Measurements from ENCODE around the gene RPL7L1.

DNA sequence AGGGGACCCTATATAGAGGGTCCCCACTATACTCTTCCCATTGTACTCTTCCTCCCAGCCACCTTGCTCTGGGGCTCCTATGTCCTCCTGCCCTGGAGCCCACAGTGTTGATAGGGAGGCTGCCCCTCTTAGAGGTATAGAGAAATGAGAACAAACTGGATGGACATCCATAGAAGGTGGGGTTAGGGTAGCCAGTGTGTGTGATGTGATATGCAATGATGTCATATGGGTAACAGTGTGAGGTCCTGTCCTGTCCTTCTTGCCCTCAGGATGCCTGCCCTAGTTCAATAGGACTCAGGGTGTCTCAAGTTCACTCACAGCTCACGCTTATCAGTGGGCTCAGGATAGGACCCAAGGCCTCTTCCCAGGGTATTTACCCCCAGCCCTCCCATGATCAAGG is 36.9 kb downstream of the RPL7L1 start:
- TF ChIP-seq, protein P1, sequence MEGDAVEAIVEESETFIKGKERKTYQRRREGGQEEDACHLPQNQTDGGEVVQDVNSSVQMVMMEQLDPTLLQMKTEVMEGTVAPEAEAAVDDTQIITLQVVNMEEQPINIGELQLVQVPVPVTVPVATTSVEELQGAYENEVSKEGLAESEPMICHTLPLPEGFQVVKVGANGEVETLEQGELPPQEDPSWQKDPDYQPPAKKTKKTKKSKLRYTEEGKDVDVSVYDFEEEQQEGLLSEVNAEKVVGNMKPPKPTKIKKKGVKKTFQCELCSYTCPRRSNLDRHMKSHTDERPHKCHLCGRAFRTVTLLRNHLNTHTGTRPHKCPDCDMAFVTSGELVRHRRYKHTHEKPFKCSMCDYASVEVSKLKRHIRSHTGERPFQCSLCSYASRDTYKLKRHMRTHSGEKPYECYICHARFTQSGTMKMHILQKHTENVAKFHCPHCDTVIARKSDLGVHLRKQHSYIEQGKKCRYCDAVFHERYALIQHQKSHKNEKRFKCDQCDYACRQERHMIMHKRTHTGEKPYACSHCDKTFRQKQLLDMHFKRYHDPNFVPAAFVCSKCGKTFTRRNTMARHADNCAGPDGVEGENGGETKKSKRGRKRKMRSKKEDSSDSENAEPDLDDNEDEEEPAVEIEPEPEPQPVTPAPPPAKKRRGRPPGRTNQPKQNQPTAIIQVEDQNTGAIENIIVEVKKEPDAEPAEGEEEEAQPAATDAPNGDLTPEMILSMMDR (IDR thresholded peaks at IDR 0.05; ENCODE audit: low read depth, low read length), result no peak
- TF ChIP-seq EZH2phosphoT487 (IDR thresholded peaks at IDR 0.05; ENCODE audit: low read depth), result no peak

All from OCI-LY3 (cell line).